ENCODE data around the gene RASGEF1C. TPM values are rescaled to one million over a fixed set of nuclear protein-coding genes. Genes with fewer than 3 reads are reported as not detected.
"Not testable (repeated sequence)": the region's sequence is repeated elsewhere in the genome, so short reads cannot be mapped to it uniquely, and the experiment has no call there.

The RASGEF1C gene
- total RNA-seq, 1 experiment from 2014 or later: 0.40 TPM

- in situ Hi-C loops (cut with HindIII; ENCODE audit: low pct_unique_long_range_greater_than_20kb, low sequenced_read_pairs): no loop called here
- no peak for DNase-seq (ENCODE audit: low read depth, low spot score)
Measured at GRCh38 chr5:180133971-180134508, 75.0 kb downstream of the RASGEF1C start.

- in situ Hi-C loops (cut with HindIII; ENCODE audit: low pct_unique_long_range_greater_than_20kb, low sequenced_read_pairs): no loop called here
- no peak for DNase-seq (ENCODE audit: low read depth, low spot score)
Measured at GRCh38 chr5:180133551-180133950, 75.5 kb downstream of the RASGEF1C start.

GRCh38 chr5:180133060-180133459 is 76.0 kb downstream of the RASGEF1C start:
- in situ Hi-C loops (cut with HindIII; ENCODE audit: low pct_unique_long_range_greater_than_20kb, low sequenced_read_pairs): no loop called here
- DNase-seq (ENCODE audit: low read depth, low spot score): no peak

GRCh38 chr5:180130876-180131740 is 77.9 kb downstream of the RASGEF1C start:
- no peak for DNase-seq (ENCODE audit: low read depth, low spot score)
- in situ Hi-C loops (cut with HindIII; ENCODE audit: low pct_unique_long_range_greater_than_20kb, low sequenced_read_pairs): no loop called here

GRCh38 chr5:180130291-180130869 is 78.6 kb downstream of the RASGEF1C start:
- no peak for DNase-seq (ENCODE audit: low read depth, low spot score)
- in situ Hi-C loops (cut with HindIII; ENCODE audit: low pct_unique_long_range_greater_than_20kb, low sequenced_read_pairs): no loop called here

- in situ Hi-C loops (cut with HindIII; ENCODE audit: low pct_unique_long_range_greater_than_20kb, low sequenced_read_pairs): no loop called here
- peak; percentile 4 for DNase-seq (ENCODE audit: low read depth, low spot score)
Measured at GRCh38 chr5:180129291-180130190, 79.5 kb downstream of the RASGEF1C start.

- no peak for DNase-seq (ENCODE audit: low read depth, low spot score)
- in situ Hi-C loops (cut with HindIII; ENCODE audit: low pct_unique_long_range_greater_than_20kb, low sequenced_read_pairs): no loop called here
Measured at GRCh38 chr5:180128671-180129261, 80.2 kb downstream of the RASGEF1C start.

GRCh38 chr5:180127682-180128670 is 81.0 kb downstream of the RASGEF1C start:
- in situ Hi-C loops (cut with HindIII; ENCODE audit: low pct_unique_long_range_greater_than_20kb, low sequenced_read_pairs): no loop called here
- DNase-seq (ENCODE audit: low read depth, low spot score): no peak

- in situ Hi-C loops (cut with HindIII; ENCODE audit: low pct_unique_long_range_greater_than_20kb, low sequenced_read_pairs): no loop called here
- no peak for DNase-seq (ENCODE audit: low read depth, low spot score)
Measured at GRCh38 chr5:180126716-180127681, 82.0 kb downstream of the RASGEF1C start.

- DNase-seq (ENCODE audit: low read depth, low spot score); in situ Hi-C loops (cut with HindIII; ENCODE audit: low pct_unique_long_range_greater_than_20kb, low sequenced_read_pairs): not testable (repeated sequence)
Measured at GRCh38 chr5:180126156-180126555, 82.9 kb downstream of the RASGEF1C start.

- DNase-seq (ENCODE audit: low read depth, low spot score); in situ Hi-C loops (cut with HindIII; ENCODE audit: low pct_unique_long_range_greater_than_20kb, low sequenced_read_pairs): not testable (repeated sequence)
Measured at GRCh38 chr5:180124662-180125061, 84.3 kb downstream of the RASGEF1C start.

GRCh38 chr5:180122875-180123274 is 86.1 kb downstream of the RASGEF1C start:
- no peak for DNase-seq (ENCODE audit: low read depth, low spot score)
- in situ Hi-C loops (cut with HindIII; ENCODE audit: low pct_unique_long_range_greater_than_20kb, low sequenced_read_pairs): no loop called here

GRCh38 chr5:180121826-180122413 is 87.1 kb downstream of the RASGEF1C start:
- DNase-seq (ENCODE audit: low read depth, low spot score): no peak
- in situ Hi-C loops (cut with HindIII; ENCODE audit: low pct_unique_long_range_greater_than_20kb, low sequenced_read_pairs): no loop called here

GRCh38 chr5:180120237-180121101 is 88.5 kb downstream of the RASGEF1C start:
- in situ Hi-C loops (cut with HindIII; ENCODE audit: low pct_unique_long_range_greater_than_20kb, low sequenced_read_pairs): no loop called here
- no peak for DNase-seq (ENCODE audit: low read depth, low spot score)

All from SK-MEL-5 (cell line).